ENCODE measurements around the gene STXBP6.

DNA sequence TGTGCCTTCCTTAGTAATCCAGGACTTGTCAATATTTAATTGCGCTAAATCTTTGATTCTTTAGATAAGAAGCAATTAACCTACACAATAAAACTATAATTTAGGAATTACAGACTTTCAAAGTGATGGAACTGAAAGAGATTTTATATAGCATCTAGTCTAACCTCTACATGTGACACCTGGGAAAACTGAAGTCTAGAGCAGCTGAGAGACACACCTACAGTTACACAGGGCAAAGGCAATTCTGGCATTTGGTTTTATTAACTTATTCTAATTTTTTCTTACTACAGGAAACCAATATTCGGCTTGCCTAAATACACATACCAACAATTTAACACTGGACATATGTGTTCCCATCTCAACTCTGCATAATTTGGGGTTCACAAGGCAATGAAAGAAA lies 196.5 kb downstream of the STXBP6 start:
- TF ChIP-seq CTCF (tag by site-specific recombination; IDR thresholded peaks at IDR 0.05) (no peak), ZNF274 (IDR thresholded peaks at IDR 0.05; ENCODE audit: low read length) (no peak), ZNF274 (tag by site-specific recombination; IDR thresholded peaks at IDR 0.05; ENCODE audit: borderline replicate concordance) (no peak), ZBTB20 (tag by site-specific recombination; IDR thresholded peaks at IDR 0.05) (no peak)

Measured in HEK293 (cell line).